Gastroesophageal sphincter (tissue), 3 donors: Measurements from ENCODE around the gene SRPK2.

Source experiments
- CTCF ChIP-seq, 4 experiments: fragments of 200-600 bp in 2 of 4; fragments of 450-650 bp in 2 of 4; sonication (generic) in 1 of 4; IDR thresholded peaks; one replicate each; pipeline ENCODE4 v1.5.1; 2017 to 2019; ENCODE audit warnings: antibody characterized with exemption in 4 of 4, mild to moderate bottlenecking in 2 of 4, moderate library complexity in 2 of 4
- POLR2A ChIP-seq, 2 donors: fragments of 450-650 bp; IDR thresholded peaks; one replicate each; pipeline ENCODE4 v1.6.1; 2017; ENCODE audit warnings: antibody characterized with exemption in 2 of 2, mild to moderate bottlenecking in 2 of 2, moderate library complexity in 1 of 2
- POLR2AphosphoS5 ChIP-seq: sonication (generic); formaldehyde crosslinking; IDR thresholded peaks from one replicate; pipeline ENCODE4 v1.6.1; 2017; ENCODE audit warnings: antibody characterized with exemption

GRCh38 chr7:105295596-105296352 is 92.9 kb downstream of the SRPK2 start:
- no peak for TF ChIP-seq POLR2AphosphoS5
- TF ChIP-seq CTCF (IDR thresholded peaks at IDR 0.05), result no peak
- no peak for TF ChIP-seq POLR2A (IDR thresholded peaks at IDR 0.05)
